HG03457 (cell line): ENCODE measurements around the gene CDC5L.

Source experiments
- ATAC-seq: cut with Tn5 transposase; IDR thresholded peaks from one replicate; pipeline ENCODE4 v1.9.1; 2021; ENCODE audit warnings: moderate number of reproducible peaks; ENCODE audit not compliant: unreplicated experiment

The CDC5L gene

GRCh38 chr6:44410363-44410762 lies 22.9 kb downstream of the CDC5L start:
- no peak for ATAC-seq

GRCh38 chr6:44411141-44411540 lies 23.6 kb downstream of the CDC5L start:
- no peak for ATAC-seq

GRCh38 chr6:44415449-44415848 lies 27.9 kb downstream of the CDC5L start:
- ATAC-seq, result no peak

- no peak for ATAC-seq
Observed at GRCh38 chr6:44415873-44416502, 28.5 kb downstream of the CDC5L start.

- no peak for ATAC-seq
Observed at GRCh38 chr6:44422531-44422930, 35.0 kb downstream of the CDC5L start.

GRCh38 chr6:44423306-44423705 lies 35.8 kb downstream of the CDC5L start:
- ATAC-seq, result no peak

GRCh38 chr6:44425951-44426350 lies 38.4 kb downstream of the CDC5L start:
- no peak for ATAC-seq

GRCh38 chr6:44428682-44429081 lies 41.2 kb downstream of the CDC5L start:
- no peak for ATAC-seq

GRCh38 chr6:44430326-44430725 lies 42.8 kb downstream of the CDC5L start:
- ATAC-seq, result no peak

- ATAC-seq, result no peak
Observed at GRCh38 chr6:44431118-44431725, 43.7 kb downstream of the CDC5L start.

- ATAC-seq, result no peak
Observed at GRCh38 chr6:44432227-44432626, 44.7 kb downstream of the CDC5L start.

- ATAC-seq, result no peak
Observed at GRCh38 chr6:44432726-44433125, 45.2 kb downstream of the CDC5L start.

GRCh38 chr6:44435500-44435899 lies 48.0 kb downstream of the CDC5L start:
- ATAC-seq, result no peak

- ATAC-seq, result no peak
Observed at GRCh38 chr6:44438827-44439226, 51.3 kb downstream of the CDC5L start.

GRCh38 chr6:44439270-44440045 lies 52.0 kb downstream of the CDC5L start:
- ATAC-seq, result no peak

GRCh38 chr6:44441091-44441855 lies 53.8 kb downstream of the CDC5L start:
- no peak for ATAC-seq

GRCh38 chr6:44442236-44442635 lies 54.7 kb downstream of the CDC5L start:
- no peak for ATAC-seq

GRCh38 chr6:44442833-44443444 lies 55.4 kb downstream of the CDC5L start:
- no peak for ATAC-seq

- ATAC-seq, result no peak
Observed at GRCh38 chr6:44444853-44445252, 57.3 kb downstream of the CDC5L start.

GRCh38 chr6:44446626-44447300 lies 59.3 kb downstream of the CDC5L start:
- no peak for ATAC-seq
